GM12873 (cell line): ENCODE data around the gene S100A13.

Source experiments
- CTCF ChIP-seq: IDR thresholded peaks from 2 replicates; pipeline ENCODE4 v1.5.1; 2012; ENCODE audit warnings: low read depth, mild to moderate bottlenecking, moderate library complexity, low read length, control low read depth; ENCODE audit not compliant: insufficient read depth; ENCODE audit errors: missing control alignments

The S100A13 gene

GRCh38 chr1:153612111-153612754 is 15.1 kb downstream of the S100A13 start:
- TF ChIP-seq CTCF = no peak

- TF ChIP-seq CTCF = no peak
Measured at GRCh38 chr1:153611356-153611755, 15.9 kb downstream of the S100A13 start.

GRCh38 chr1:153610811-153611301 is 16.4 kb downstream of the S100A13 start:
- TF ChIP-seq CTCF = no peak

- no peak for TF ChIP-seq CTCF
Measured at GRCh38 chr1:153610334-153610733, 17.0 kb downstream of the S100A13 start.

- TF ChIP-seq CTCF = no peak
Measured at GRCh38 chr1:153609585-153609907, 17.8 kb downstream of the S100A13 start.

GRCh38 chr1:153608742-153609584 is 18.3 kb downstream of the S100A13 start:
- no peak for TF ChIP-seq CTCF

GRCh38 chr1:153608089-153608682 is 19.1 kb downstream of the S100A13 start:
- no peak for TF ChIP-seq CTCF
